ENCODE measurements around the gene CLDN5.
A peak's percentile ranks its signal among the peaks of the same experiment; 100 is the strongest.

Gene CLDN5

GRCh38 chr22:19524170-19525115 lies at the start of gene CLDN5:
Gene CLDN5, minus strand, starts transcription at chr22:19524410. Its CDS starts 155 bp downstream, at chr22:19524255.
- no peak for TF ChIP-seq CTCF (conservative IDR thresholded peaks at IDR 0.05)
- peak within 1 kb of the TSS; percentile 59; the same call in 1 of the 2 replicates for H3K27ac ChIP-seq

- 0 out of 2 replicates have a peak overlapping the region, but pooled peaks have one; percentile 7 for H3K27ac ChIP-seq
- no peak for TF ChIP-seq CTCF (conservative IDR thresholded peaks at IDR 0.05)
Measured at GRCh38 chr22:19571995-19572394, 47.8 kb upstream of the CLDN5 start.

- 0 out of 2 replicates have a peak overlapping the region, but pooled peaks have one; percentile 7 for H3K27ac ChIP-seq
- TF ChIP-seq CTCF (conservative IDR thresholded peaks at IDR 0.05) = no peak
Measured at GRCh38 chr22:19571207-19571795, 47.1 kb upstream of the CLDN5 start.

GRCh38 chr22:19569976-19570375 lies 45.8 kb upstream of the CLDN5 start:
- TF ChIP-seq CTCF (conservative IDR thresholded peaks at IDR 0.05) = no peak
- H3K27ac ChIP-seq = no peak overlapping the region

GRCh38 chr22:19569276-19569640 lies 45.0 kb upstream of the CLDN5 start:
- no peak overlapping the region for H3K27ac ChIP-seq
- no peak for TF ChIP-seq CTCF (conservative IDR thresholded peaks at IDR 0.05)

GRCh38 chr22:19568337-19569275 lies 44.4 kb upstream of the CLDN5 start:
- no peak overlapping the region for H3K27ac ChIP-seq
- TF ChIP-seq CTCF (conservative IDR thresholded peaks at IDR 0.05) = no peak

All from VCaP (cell line).